ENCODE data around the gene GMNN. TPM values are rescaled to one million over a fixed set of nuclear protein-coding genes. Genes with fewer than 3 reads are reported as not detected.

GMNN gene
- polyA plus RNA-seq, 1 donor from 2014 or later, result 13.8 TPM

DNA sequence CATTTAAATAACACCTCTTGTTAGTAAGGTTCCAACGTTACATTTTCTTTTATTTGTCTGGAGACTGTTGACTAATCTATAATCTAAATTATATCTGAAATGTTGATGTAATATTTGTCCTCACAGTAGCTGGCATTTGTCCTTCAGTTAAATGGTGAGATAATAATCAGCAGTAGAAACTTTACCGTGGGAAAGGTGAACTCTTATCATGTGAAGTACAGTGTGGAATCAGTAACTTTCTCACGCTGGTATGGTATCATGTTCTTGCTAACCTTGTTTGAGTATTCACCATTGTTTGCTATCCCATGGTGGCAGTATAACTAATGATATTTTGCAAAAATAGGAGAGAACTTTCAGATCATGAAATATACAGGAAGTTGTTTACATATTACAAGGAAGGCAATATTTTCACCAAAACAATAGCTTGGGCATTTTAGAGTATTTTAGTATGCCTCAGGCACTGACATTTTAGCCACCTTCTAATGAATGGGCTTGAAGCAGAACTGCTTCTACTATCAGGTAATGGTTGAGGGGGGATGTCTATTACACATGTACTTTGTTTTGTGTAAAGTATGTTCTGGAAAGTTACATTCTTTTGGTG lies 4.8 kb downstream of the GMNN start:
- H4K20me1 ChIP-seq (ENCODE audit: insufficient read depth), result no peaks in the 10 kb centered on the region
- H3K4me3 ChIP-seq (ENCODE audit: low read length), result no peak overlapping the region
- no peak for TF ChIP-seq EP300 (conservative IDR thresholded peaks at IDR 0.05; ENCODE audit: poor library complexity, severe bottlenecking)
- no peak for TF ChIP-seq POLR2AphosphoS5 (IDR thresholded peaks at IDR 0.05)
- TF ChIP-seq, protein P1, sequence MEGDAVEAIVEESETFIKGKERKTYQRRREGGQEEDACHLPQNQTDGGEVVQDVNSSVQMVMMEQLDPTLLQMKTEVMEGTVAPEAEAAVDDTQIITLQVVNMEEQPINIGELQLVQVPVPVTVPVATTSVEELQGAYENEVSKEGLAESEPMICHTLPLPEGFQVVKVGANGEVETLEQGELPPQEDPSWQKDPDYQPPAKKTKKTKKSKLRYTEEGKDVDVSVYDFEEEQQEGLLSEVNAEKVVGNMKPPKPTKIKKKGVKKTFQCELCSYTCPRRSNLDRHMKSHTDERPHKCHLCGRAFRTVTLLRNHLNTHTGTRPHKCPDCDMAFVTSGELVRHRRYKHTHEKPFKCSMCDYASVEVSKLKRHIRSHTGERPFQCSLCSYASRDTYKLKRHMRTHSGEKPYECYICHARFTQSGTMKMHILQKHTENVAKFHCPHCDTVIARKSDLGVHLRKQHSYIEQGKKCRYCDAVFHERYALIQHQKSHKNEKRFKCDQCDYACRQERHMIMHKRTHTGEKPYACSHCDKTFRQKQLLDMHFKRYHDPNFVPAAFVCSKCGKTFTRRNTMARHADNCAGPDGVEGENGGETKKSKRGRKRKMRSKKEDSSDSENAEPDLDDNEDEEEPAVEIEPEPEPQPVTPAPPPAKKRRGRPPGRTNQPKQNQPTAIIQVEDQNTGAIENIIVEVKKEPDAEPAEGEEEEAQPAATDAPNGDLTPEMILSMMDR (IDR thresholded peaks at IDR 0.05; ENCODE audit: poor library complexity, severe bottlenecking), result no peak
- no peak for TF ChIP-seq EZH2 (IDR thresholded peaks at IDR 0.05; ENCODE audit: borderline replicate concordance, insufficient read depth, low read length, poor library complexity, severe bottlenecking)
- no peak for TF ChIP-seq RAD21 (conservative IDR thresholded peaks at IDR 0.05)
- H3K4me2 ChIP-seq (ENCODE audit: low read length), result no peak overlapping the region
- no peaks in the 10 kb centered on the region for H3K9me2 ChIP-seq (ENCODE audit: insufficient read depth, low read length)
- no peaks in the 10 kb centered on the region for H3K9me3 ChIP-seq (ENCODE audit: low read length)
- no peaks in the 10 kb centered on the region for H3K36me3 ChIP-seq (ENCODE audit: insufficient read depth, low read length)
- H3K27me3 ChIP-seq (ENCODE audit: insufficient read depth, low read depth, low read length), result no peaks in the 10 kb centered on the region
- no peak overlapping the region for H2AFZ ChIP-seq (ENCODE audit: low read depth, low read length)
- H3K9ac ChIP-seq (ENCODE audit: low read length), result no peak overlapping the region
- peaks cover 44% of the 10 kb centered on the region for H3K79me2 ChIP-seq (replicated peaks; ENCODE audit: insufficient read depth, low read length)
- H3F3A ChIP-seq (ENCODE audit: insufficient read depth, low read length, poor library complexity, severe bottlenecking), result no peaks in the 10 kb centered on the region
- no peak overlapping the region for H3K27ac ChIP-seq (ENCODE audit: low read length)

DNA sequence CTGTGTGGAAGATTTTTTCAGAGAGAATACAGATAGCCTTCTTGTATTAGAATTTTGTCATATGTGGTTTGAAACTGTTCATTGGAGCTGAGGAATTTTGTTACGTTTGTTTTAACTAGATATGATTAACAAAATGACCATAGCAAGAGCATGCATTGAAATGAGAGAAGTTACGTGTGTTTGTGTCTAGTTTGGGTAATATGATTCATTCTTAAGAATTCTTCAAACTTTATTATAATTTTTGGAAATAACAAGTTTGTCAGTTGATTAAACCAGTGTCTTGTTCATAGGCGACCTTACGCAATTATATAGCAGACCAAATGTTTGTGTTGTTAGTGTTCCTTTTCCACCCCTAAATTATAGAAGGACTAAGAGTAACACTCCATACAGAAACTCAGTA lies 5.5 kb downstream of the GMNN start:
- Histone ChIP-seq H3K4me3 (ENCODE audit: low read length) (no peak overlapping the region), H3K36me3 (ENCODE audit: insufficient read depth, low read length) (no peaks in the 10 kb centered on the region), H2AFZ (ENCODE audit: low read depth, low read length) (no peak overlapping the region), H3K9me3 (ENCODE audit: low read length) (no peaks in the 10 kb centered on the region), H3K9ac (ENCODE audit: low read length) (no peak overlapping the region), H3K9me2 (ENCODE audit: insufficient read depth, low read length) (no peaks in the 10 kb centered on the region), H3K27ac (ENCODE audit: low read length) (no peak overlapping the region), H3F3A (ENCODE audit: insufficient read depth, low read length, poor library complexity, severe bottlenecking) (no peaks in the 10 kb centered on the region), H3K4me2 (ENCODE audit: low read length) (no peak overlapping the region), H3K79me2 (replicated peaks; ENCODE audit: insufficient read depth, low read length) (peaks cover 44% of the 10 kb centered on the region), H4K20me1 (ENCODE audit: insufficient read depth) (no peaks in the 10 kb centered on the region), H3K27me3 (ENCODE audit: insufficient read depth, low read depth, low read length) (no peaks in the 10 kb centered on the region)
- TF ChIP-seq EP300 (conservative IDR thresholded peaks at IDR 0.05; ENCODE audit: poor library complexity, severe bottlenecking), result no peak

DNA sequence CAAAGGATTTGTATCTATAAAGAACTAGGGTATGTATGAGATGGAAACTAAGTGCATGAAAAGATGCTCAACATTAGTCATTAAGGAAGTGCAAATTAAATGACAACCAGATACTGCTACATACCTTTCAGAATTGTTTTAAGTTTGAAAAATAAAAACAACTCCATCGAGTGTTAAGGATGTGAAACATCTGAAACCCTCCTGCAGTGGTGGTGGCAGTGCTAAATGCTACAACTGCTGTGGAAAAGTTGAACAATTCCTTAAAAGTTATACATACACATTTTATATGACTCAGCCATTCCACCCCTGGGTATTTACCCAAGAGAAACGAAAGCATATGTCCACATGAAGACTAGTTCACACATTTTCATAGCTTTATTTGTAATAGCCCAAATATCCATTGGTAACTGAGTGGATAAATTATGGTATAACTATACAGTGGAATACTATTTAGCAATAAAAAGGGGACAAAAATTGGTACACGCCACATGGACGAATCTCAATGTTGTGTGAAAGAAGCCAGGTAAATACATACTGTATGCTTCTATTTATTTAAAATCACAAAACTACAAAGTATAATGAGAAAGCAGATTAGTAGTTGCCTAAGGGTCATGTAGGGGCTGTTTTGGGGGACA lies 13.4 kb downstream of the GMNN start:
- Histone ChIP-seq H3K27ac (ENCODE audit: low read length) (no peak overlapping the region), H3K9ac (ENCODE audit: low read length) (no peak overlapping the region), H3K4me2 (ENCODE audit: low read length) (no peak overlapping the region), H3K27me3 (ENCODE audit: insufficient read depth, low read depth, low read length) (no peaks in the 10 kb centered on the region), H3F3A (ENCODE audit: insufficient read depth, low read length, poor library complexity, severe bottlenecking) (no peaks in the 10 kb centered on the region), H4K20me1 (ENCODE audit: insufficient read depth) (no peaks in the 10 kb centered on the region), H3K9me3 (ENCODE audit: low read length) (no peaks in the 10 kb centered on the region), H3K79me2 (replicated peaks; ENCODE audit: insufficient read depth, low read length) (no peaks in the 10 kb centered on the region), H2AFZ (ENCODE audit: low read depth, low read length) (no peak overlapping the region), H3K4me3 (ENCODE audit: low read length) (no peak overlapping the region), H3K9me2 (ENCODE audit: insufficient read depth, low read length) (no peaks in the 10 kb centered on the region), H3K36me3 (ENCODE audit: insufficient read depth, low read length) (no peaks in the 10 kb centered on the region)
- TF ChIP-seq, protein P2, sequence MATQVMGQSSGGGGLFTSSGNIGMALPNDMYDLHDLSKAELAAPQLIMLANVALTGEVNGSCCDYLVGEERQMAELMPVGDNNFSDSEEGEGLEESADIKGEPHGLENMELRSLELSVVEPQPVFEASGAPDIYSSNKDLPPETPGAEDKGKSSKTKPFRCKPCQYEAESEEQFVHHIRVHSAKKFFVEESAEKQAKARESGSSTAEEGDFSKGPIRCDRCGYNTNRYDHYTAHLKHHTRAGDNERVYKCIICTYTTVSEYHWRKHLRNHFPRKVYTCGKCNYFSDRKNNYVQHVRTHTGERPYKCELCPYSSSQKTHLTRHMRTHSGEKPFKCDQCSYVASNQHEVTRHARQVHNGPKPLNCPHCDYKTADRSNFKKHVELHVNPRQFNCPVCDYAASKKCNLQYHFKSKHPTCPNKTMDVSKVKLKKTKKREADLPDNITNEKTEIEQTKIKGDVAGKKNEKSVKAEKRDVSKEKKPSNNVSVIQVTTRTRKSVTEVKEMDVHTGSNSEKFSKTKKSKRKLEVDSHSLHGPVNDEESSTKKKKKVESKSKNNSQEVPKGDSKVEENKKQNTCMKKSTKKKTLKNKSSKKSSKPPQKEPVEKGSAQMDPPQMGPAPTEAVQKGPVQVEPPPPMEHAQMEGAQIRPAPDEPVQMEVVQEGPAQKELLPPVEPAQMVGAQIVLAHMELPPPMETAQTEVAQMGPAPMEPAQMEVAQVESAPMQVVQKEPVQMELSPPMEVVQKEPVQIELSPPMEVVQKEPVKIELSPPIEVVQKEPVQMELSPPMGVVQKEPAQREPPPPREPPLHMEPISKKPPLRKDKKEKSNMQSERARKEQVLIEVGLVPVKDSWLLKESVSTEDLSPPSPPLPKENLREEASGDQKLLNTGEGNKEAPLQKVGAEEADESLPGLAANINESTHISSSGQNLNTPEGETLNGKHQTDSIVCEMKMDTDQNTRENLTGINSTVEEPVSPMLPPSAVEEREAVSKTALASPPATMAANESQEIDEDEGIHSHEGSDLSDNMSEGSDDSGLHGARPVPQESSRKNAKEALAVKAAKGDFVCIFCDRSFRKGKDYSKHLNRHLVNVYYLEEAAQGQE (IDR thresholded peaks at IDR 0.05; ENCODE audit: borderline replicate concordance), result no peak
- TF ChIP-seq RAD21 (conservative IDR thresholded peaks at IDR 0.05) (no peak), TAF1 (IDR thresholded peaks at IDR 0.05; ENCODE audit: low read depth) (no peak), MXI1 (conservative IDR thresholded peaks at IDR 0.05; ENCODE audit: poor library complexity, severe bottlenecking) (no peak), POLR2AphosphoS5 (IDR thresholded peaks at IDR 0.05) (no peak), EZH2 (IDR thresholded peaks at IDR 0.05; ENCODE audit: borderline replicate concordance, insufficient read depth, low read length, poor library complexity, severe bottlenecking) (no peak), EP300 (conservative IDR thresholded peaks at IDR 0.05; ENCODE audit: poor library complexity, severe bottlenecking) (no peak), SMC3 (conservative IDR thresholded peaks at IDR 0.05; ENCODE audit: poor library complexity) (no peak)
- TF ChIP-seq, protein P1 (IDR thresholded peaks at IDR 0.05; ENCODE audit: poor library complexity, severe bottlenecking), result no peak

All from neural cell (in vitro differentiated cells).